ENCODE data around the gene DDX17.

DNA sequence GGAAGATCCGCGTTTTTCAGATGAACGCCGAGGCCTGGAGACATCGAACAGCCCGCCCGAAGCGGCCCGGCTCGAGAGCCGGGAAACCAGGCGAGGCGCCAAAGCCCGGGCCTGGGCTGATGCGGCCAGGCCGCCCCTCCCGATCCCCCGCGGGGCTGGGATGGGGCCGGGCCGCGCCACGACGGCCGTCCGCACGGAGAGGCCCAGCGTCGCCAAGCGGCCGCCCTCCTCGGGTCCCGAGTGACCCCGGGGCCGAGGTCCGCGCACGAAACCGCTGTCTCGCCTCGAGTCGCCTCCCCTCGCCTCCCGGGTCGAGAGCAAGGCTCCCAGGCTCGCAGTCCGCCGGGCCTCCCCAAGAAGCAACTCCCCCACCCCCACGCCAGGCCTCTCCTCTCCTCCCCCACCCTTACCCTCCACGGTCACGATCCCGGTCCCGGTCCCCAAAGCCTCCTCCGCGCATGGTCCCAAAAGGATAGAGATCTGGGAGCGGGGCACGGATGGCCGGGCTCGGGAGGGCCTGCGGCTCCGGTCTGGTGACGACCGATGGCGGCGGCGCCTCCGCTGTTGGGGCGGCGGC lies 482 bp downstream of the DDX17 start:
- no peak; the same call in 1 of the 2 replicates for TF ChIP-seq TAF1 (IDR thresholded peaks at IDR 0.05; ENCODE audit: low read depth, low read length)
- no peak; the same call in 1 of the 2 replicates for TF ChIP-seq POLR2AphosphoS5 (IDR thresholded peaks at IDR 0.05; ENCODE audit: low read depth, low read length)
